ENCODE measurements around the gene UBN1. TPM values are rescaled to one million over a fixed set of nuclear protein-coding genes. Genes with fewer than 3 reads are reported as not detected.
"Not testable (repeated sequence)": the region's sequence is repeated elsewhere in the genome, so short reads cannot be mapped to it uniquely, and the experiment has no call there.

UBN1 gene
- total RNA-seq, 3 donors from 2014 or later = 38.2 to 44.6 (median 42.2) TPM

DNA sequence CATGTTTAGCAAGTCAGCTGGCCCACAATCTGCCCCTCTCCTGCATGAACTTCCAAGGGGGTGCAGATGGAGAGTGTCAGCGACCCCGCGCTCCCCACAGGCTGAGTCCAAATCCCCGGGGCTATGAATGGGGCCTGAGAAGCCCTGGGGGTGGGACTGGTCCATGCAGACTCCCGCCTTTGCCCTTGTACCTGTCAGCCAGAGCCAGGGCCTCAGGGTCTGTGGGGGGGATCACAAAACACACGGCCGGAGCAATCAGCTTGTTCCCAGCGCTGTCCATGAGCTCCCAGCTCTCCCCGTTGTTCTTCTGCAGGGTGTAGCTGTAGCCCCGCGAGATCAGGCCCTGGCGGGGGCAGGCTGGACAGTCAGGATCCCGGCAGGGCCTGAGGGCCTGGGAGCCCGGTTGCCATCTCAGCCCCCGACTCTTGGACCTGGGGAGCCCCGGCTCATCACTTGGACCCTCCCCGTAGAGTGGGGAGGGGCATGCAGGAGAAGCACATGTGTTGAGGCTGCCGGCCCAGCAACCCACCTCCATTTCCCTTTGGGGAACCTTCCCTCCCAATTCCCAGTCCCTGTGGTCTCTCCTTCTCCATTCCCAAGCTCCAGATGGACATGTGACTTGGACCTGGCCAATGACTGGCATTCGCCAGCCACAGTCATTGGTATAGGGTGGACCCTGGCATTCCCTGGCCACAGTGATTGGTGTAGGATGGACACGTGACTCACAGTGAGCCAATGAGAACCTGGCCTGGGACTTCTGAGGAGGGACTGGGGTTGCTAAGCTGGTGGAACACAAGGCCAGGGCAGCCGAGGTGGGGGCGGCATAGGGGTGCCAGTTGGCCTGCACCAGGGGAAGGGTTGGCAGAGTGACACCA is 47.2 kb downstream of the UBN1 start:
- ATAC-seq = no peak
- Mint-ChIP-seq H3K36me3 (ENCODE audit: insufficient read depth) (no peaks in the 10 kb centered on the region), H3K4me1 (ENCODE audit: low read depth) (no peaks in the 10 kb centered on the region), H3K4me3 (no peak overlapping the region), H3K27me3 (ENCODE audit: low read depth) (peaks cover 5% of the 10 kb centered on the region), H3K9me3 (peaks cover 4% of the 10 kb centered on the region)
- DNase-seq = no peak

DNA sequence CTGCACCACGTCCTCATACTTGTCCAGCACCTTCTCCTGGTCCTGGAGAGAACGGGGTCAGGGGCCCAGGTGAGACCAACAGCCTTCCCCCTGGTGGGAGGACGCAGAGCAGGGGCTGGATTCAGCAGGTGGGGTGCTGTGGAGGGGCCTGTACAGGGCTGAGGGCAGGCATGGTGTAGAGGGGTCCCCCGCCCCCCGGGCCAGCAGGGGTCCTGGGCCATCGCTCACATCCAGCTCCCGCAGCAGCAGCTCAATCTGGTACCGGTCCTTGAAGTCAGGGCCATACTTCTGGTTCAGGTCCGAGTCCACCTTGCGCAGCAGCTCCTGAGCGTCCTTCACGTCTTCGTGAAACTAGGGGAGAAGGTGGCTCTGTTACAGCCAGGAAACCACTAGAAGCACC is 48.1 kb downstream of the UBN1 start:
- no peaks in the 10 kb centered on the region for H3K4me1 Mint-ChIP-seq (ENCODE audit: low read depth)
- peaks cover 7% of the 10 kb centered on the region for H3K27me3 Mint-ChIP-seq (ENCODE audit: low read depth)
- no peak for ATAC-seq

DNA sequence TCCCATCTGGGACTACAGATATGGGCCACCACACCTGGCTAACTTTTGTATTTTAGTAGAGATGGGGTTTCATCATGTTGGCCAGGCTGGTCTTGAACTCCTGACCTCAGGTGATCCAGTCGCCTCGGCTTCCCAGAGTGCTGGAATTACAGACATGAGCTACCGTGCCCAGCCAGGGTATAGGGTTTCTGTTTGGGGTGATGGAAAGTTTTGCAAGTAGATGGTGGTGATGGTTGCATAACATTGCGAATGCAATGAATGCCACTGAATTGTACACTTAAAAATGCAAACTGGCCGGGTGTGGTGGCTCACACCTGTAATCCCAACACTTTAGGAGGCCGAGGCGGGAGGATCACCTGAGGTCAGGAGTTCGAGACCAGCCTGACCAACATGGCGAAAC is 49.5 kb downstream of the UBN1 start:
- not testable (repeated sequence) for H3K27me3 Mint-ChIP-seq (ENCODE audit: low read depth); ATAC-seq; H3K9me3 Mint-ChIP-seq; H3K4me1 Mint-ChIP-seq (ENCODE audit: low read depth); H3K4me3 Mint-ChIP-seq; DNase-seq; H3K36me3 Mint-ChIP-seq (ENCODE audit: insufficient read depth)

More for the DNA sequence above, 48.1 kb downstream of the UBN1 start:
- no peak overlapping the region for H3K4me3 Mint-ChIP-seq
- no peak for DNase-seq
- peaks cover 4% of the 10 kb centered on the region for H3K9me3 Mint-ChIP-seq
- no peaks in the 10 kb centered on the region for H3K36me3 Mint-ChIP-seq (ENCODE audit: insufficient read depth)

DNA sequence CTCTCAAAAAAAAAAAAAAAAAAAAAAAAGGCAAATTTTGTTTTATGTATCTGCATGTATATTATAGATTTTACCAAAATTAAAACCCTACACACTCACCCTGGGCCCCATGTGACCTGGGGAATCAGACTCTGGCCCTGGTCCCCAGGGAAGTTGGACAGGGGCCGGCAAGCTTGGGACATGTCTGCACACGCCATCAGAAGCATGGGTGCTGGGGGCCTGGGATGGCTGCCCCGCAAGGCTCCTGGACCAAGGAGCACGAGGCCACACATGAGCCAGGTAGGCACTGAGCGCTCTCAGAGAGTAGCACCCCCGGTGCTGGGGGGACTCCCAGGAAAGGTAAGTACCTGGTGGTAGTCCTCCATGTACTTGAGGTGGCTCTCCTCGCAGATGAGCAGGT is 50.0 kb downstream of the UBN1 start:
- Mint-ChIP-seq H3K4me1 (ENCODE audit: low read depth) (no peaks in the 10 kb centered on the region), H3K27me3 (ENCODE audit: low read depth) (peaks cover 13% of the 10 kb centered on the region), H3K4me3 (no peak overlapping the region), H3K36me3 (ENCODE audit: insufficient read depth) (no peaks in the 10 kb centered on the region), H3K9me3 (peaks cover 4% of the 10 kb centered on the region)
- DNase-seq (no peak), ATAC-seq (no peak)

DNA sequence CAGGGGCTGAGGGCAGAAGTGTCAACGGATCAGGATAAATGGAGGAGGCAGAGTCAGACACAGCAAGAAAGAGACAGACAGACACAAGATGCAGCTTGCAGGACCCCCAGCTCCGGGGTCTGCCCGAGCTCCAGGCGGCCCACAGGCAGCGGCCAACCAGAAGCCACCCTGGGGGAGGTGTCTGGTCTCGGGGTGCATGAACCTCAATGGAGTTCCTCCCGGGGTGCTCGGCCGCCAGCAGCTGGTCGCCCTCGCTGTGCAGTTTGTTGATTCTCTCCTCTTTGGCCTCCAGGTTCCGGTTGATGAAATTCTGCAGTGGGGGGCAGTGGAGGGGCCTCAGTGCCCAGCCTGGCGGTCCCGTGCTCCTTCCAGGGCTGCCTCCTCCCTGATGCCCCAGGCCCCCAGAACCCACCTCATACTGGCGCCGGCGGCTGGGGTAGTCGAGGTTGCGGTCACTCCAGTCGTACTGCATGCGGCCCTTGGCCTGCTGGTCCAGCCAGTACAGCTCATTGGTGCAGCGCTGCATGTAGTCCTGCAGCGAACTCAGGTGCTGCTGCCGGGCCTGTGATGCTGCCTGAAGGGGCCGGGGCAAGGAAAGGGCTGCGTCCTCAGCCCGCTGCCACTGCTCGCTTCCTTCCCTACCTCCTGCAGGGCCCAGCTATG is 51.7 kb downstream of the UBN1 start:
- Mint-ChIP-seq H3K4me3 (no peak overlapping the region), H3K27me3 (ENCODE audit: low read depth) (peaks cover 23% of the 10 kb centered on the region)
- ATAC-seq = no peak

DNA sequence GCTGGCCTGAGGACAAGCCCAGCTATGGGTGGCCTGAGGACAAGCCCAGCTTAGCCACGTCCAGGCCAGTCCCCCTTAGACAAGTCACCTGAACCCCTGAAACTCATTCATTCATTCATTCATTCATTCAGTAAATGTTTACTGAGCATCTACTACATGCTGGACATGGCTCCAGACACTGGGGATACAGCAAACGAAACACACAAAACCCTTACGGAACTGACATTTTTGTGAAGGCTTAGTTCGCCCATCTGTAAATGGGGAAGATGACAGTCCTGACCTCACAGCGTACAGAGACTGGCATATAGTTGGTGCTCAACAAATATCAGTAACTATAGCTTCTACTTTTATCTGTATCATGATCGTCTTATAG is 52.2 kb downstream of the UBN1 start:
- Mint-ChIP-seq H3K4me3 (no peak overlapping the region), H3K4me1 (ENCODE audit: low read depth) (no peaks in the 10 kb centered on the region), H3K9me3 (peaks cover 4% of the 10 kb centered on the region), H3K36me3 (ENCODE audit: insufficient read depth) (no peaks in the 10 kb centered on the region), H3K27me3 (ENCODE audit: low read depth) (peaks cover 28% of the 10 kb centered on the region)
- no peak for ATAC-seq
- DNase-seq = no peak

More for the DNA sequence above, 51.7 kb downstream of the UBN1 start:
- no peak for DNase-seq
- H3K4me1 Mint-ChIP-seq (ENCODE audit: low read depth) = no peaks in the 10 kb centered on the region
- H3K36me3 Mint-ChIP-seq (ENCODE audit: insufficient read depth) = no peaks in the 10 kb centered on the region
- H3K9me3 Mint-ChIP-seq = peaks cover 4% of the 10 kb centered on the region

DNA sequence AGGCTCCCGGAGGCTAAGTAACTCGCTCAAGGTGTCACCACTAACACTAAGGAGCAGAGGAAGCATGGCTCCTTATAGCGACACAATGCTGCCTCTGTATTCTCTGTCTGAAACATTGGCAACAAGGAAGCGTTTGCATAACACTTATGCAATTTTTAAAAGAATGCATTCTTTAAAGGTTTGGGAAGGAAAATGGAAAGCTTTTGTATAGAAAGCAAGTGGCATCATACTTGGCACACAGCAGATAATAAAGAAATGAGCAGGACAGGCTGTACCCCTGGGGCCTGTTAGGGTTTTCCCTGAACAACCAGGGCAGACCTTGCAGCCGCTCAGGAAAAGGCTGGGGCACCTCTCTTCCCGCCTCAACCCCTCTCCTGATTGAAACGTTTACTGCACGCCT is 52.8 kb downstream of the UBN1 start:
- DNase-seq (no peak), ATAC-seq (no peak)
- no peaks in the 10 kb centered on the region for H3K36me3 Mint-ChIP-seq (ENCODE audit: insufficient read depth)
- no peaks in the 10 kb centered on the region for H3K4me1 Mint-ChIP-seq (ENCODE audit: low read depth)
- no peak overlapping the region for H3K4me3 Mint-ChIP-seq
- H3K9me3 Mint-ChIP-seq = peaks cover 4% of the 10 kb centered on the region
- peaks cover 31% of the 10 kb centered on the region for H3K27me3 Mint-ChIP-seq (ENCODE audit: low read depth)

DNA sequence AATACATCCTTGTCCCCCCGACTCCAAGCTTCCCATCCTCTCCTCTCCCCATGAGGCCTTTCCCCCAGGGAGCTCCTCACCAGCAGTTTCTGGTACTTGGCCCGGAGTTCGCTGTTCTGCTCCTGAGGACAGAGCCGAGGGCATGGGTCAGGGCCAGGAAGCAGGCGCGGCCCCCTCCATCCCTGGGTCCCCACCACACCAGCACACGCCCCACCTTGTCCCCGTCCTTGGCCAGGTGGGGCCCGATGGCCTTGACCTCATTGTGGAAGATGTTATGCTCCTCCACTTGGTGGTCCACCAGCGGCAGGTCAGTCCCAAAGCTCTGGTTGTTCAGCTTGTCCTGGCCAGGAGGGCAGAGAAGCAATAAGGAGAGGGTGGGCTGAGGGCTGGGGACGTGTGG is 53.5 kb downstream of the UBN1 start:
- ATAC-seq (no peak), DNase-seq (no peak)
- no peaks in the 10 kb centered on the region for H3K4me1 Mint-ChIP-seq (ENCODE audit: low read depth)
- peaks cover 36% of the 10 kb centered on the region for H3K27me3 Mint-ChIP-seq (ENCODE audit: low read depth)
- no peaks in the 10 kb centered on the region for H3K36me3 Mint-ChIP-seq (ENCODE audit: insufficient read depth)
- H3K4me3 Mint-ChIP-seq = no peak overlapping the region
- peaks cover 4% of the 10 kb centered on the region for H3K9me3 Mint-ChIP-seq

DNA sequence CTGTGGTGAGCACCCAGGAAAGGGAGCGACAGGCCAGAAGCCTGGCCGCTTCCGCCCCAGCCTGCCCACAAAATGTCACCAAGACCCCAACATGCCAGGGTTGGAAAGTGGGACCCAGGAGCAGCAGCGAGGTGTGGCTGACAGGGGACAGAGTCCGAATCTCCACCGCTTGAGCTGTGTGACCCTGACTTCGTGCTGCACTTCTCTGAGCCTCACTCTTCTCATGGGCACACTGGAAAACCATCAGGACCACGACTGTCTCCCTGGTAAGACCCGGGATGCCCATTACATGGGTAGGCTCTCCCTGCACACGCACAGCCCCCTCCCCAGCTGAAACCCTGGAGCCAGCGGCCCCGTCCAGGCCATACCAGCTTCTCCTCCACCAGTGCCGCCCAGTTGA is 54.8 kb downstream of the UBN1 start:
- Mint-ChIP-seq H3K27me3 (ENCODE audit: low read depth) (peaks cover 32% of the 10 kb centered on the region), H3K36me3 (ENCODE audit: insufficient read depth) (no peaks in the 10 kb centered on the region), H3K4me3 (no peak overlapping the region), H3K4me1 (ENCODE audit: low read depth) (no peaks in the 10 kb centered on the region), H3K9me3 (peaks cover 4% of the 10 kb centered on the region)
- no peak for ATAC-seq
- DNase-seq = no peak

DNA sequence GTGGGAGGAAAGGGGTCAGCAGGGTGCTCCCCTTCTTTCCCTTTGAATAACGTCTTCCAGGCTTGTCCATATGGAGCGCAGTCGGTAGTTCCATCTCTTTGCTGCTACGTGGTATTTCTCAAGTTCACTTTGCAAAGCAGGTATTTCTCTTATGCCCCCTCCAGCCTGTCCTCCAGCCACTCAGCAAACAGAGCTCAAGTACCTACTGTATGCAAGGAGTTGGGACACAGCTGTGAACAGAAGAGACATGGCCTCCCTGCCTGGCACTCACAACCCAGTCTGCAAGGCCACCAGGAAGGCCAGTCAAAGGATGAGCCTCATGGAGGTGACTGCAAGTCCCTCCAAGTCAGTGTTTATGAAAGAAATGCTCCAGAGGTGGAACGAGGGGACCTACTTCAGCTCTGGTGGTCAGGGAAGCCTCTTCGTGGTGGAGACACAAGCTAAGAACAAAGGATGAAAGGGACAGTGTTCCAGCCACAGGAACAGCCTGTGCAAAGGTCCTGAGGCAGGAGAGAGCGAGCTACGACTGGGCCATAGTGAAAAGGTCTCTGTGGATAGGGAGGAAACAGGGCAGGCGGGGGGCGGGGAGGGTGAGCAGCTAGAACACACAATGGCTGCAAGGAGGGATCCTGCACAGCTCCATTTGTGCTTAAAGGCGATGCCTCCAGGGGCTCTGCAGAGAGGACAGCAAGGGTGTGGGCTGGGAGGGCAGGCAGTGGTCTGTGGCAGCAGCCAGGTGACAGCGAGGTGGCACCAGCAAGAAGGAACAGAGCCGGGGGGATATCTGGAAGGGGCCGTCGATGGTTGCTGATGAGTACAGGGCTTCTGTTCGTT is 57.0 kb downstream of the UBN1 start:
- no peak for DNase-seq
- peaks cover 32% of the 10 kb centered on the region for H3K27me3 Mint-ChIP-seq (ENCODE audit: low read depth)
- ATAC-seq = no peak
- H3K36me3 Mint-ChIP-seq (ENCODE audit: insufficient read depth) = no peaks in the 10 kb centered on the region
- H3K4me3 Mint-ChIP-seq = no peak overlapping the region
- H3K9me3 Mint-ChIP-seq = no peaks in the 10 kb centered on the region
- H3K4me1 Mint-ChIP-seq (ENCODE audit: low read depth) = no peaks in the 10 kb centered on the region

DNA sequence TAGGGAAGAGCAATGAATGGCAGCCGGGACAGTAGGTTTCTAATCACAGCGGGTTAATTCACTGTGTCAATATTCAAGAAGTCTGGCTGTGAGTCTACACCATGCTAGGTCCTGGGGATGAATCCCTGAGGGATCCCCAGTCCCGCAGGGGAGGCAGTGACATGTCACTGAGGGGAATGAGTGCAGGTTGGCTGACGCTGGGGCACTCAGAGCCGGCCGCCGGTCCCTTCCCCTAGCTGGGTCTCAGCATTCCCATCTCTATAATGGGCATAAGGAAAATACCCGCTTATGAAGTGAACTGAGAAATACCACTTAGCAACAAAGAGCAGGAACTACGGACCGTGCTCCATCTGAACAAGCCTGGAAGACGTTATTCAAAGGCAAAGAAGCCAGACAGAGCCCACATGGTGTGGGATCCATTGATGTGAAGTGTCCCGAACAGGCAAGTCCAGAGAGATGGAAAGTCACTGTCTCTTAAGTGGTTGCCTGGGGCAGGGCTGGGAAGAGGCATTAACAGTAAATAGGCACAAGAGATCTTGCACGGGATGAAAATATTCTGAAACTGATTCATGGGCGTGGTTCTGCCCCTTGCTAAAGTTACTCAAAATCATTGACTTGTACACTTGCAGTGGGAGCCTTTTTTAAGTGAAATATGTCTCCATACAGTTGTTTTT is 57.8 kb downstream of the UBN1 start:
- Mint-ChIP-seq H3K4me3 (no peak overlapping the region), H3K9me3 (no peaks in the 10 kb centered on the region), H3K36me3 (ENCODE audit: insufficient read depth) (no peaks in the 10 kb centered on the region), H3K27me3 (ENCODE audit: low read depth) (peaks cover 29% of the 10 kb centered on the region), H3K4me1 (ENCODE audit: low read depth) (no peaks in the 10 kb centered on the region)
- DNase-seq = no peak
- ATAC-seq = no peak

DNA sequence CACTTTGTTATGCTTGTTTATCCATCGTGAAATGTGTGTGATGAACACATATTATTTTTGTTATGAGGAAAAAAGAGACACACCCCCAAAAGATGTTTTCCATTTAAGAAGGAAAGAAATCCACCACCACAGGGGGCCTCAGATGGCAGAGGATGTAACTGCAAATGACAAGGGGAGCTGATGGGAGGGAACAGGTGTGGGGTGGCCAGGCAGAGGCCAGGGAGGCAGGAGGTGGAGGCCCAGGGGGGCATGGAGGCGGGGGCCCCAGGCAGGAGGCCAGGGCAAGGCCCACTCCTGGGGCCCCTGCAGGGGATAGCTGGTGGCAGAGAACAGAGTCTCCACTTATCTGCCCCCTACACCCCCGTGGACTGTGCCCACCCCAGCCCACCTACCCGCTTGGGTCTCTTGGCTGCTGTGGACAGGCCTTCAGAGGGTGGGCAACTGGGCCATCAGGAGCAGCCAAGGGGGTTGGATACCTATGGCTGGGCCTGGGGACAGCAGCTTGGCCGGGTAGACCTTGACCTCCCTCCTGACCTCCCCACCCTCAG is 61.6 kb downstream of the UBN1 start:
- no peak overlapping the region for H3K4me3 Mint-ChIP-seq
- H3K9me3 Mint-ChIP-seq = no peaks in the 10 kb centered on the region
- DNase-seq = no peak
- no peaks in the 10 kb centered on the region for H3K4me1 Mint-ChIP-seq (ENCODE audit: low read depth)
- H3K36me3 Mint-ChIP-seq (ENCODE audit: insufficient read depth) = no peaks in the 10 kb centered on the region
- ATAC-seq = no peak
- H3K27me3 Mint-ChIP-seq (ENCODE audit: low read depth) = peaks cover 17% of the 10 kb centered on the region

DNA sequence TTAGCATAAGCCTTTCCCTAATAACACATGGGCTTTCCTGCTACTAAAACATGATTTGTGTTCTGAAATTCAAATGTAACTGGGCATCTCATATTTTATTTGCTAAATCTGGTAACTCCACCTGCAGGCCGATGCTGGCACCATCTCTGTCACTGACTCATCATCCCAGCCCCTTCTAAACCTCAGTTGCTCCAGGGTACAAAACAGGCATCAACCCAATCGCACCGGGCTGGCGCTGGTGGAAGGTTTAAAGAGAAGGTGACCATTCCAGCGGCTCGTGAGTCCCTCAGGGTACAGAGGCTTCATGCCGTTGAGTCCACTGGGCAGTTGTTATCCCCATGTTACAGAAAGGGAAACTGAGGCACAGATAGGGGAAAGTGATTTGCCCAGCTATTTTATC is 62.5 kb downstream of the UBN1 start:
- peaks cover 10% of the 10 kb centered on the region for H3K27me3 Mint-ChIP-seq (ENCODE audit: low read depth)
- ATAC-seq (no peak), DNase-seq (no peak)
- no peaks in the 10 kb centered on the region for H3K36me3 Mint-ChIP-seq (ENCODE audit: insufficient read depth)
- no peaks in the 10 kb centered on the region for H3K4me1 Mint-ChIP-seq (ENCODE audit: low read depth)
- H3K4me3 Mint-ChIP-seq = no peak overlapping the region
- no peaks in the 10 kb centered on the region for H3K9me3 Mint-ChIP-seq

DNA sequence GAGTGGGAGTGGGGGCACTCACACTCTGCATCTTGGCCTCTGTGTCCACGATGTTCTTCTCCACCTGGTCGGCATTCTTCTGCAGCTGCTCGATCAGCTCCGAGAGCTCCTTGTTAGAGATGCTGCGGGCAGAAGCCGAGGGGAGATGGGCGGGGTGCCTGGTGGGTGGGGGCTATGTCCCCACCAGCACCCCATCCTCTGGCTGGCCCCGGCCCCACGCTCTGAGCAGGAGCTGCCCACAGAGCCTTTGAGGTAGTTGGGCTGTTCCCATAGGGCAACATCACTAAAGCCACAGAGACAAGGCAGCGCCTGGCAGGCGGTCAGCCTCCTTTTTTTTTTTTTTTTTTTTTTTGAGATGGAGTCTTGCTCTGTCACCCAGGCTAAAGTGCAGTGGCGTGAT is 63.5 kb downstream of the UBN1 start:
- Mint-ChIP-seq H3K27me3 (ENCODE audit: low read depth) (peaks cover 4% of the 10 kb centered on the region), H3K9me3 (no peaks in the 10 kb centered on the region), H3K36me3 (ENCODE audit: insufficient read depth) (no peaks in the 10 kb centered on the region), H3K4me1 (ENCODE audit: low read depth) (no peaks in the 10 kb centered on the region), H3K4me3 (no peak overlapping the region)
- ATAC-seq (no peak), DNase-seq (no peak)

All from activated T-cell treated with anti-CD3 and anti-CD28 coated beads, Interleukin-2, amount 50 U/mL, for 4 hours (primary cell).